T-cell (primary cell): ENCODE data around the gene F3. TPM values are rescaled to one million over a fixed set of nuclear protein-coding genes. Genes with fewer than 3 reads are reported as not detected.
A peak's percentile ranks its signal among the peaks of the same experiment; 100 is the strongest.

Experiments used
- ATAC-seq, 4 experiments: fragments of 200-7000 bp in 3 of 4; fragments of 150-1000 bp in 1 of 4; cut with Tn5 transposase; replicated peaks in 1 of 4; 1 replicate in 3 of 4; 2 replicates in 1 of 4; pipeline ENCODE4 v1.10.0; 2021; ENCODE audit warnings: moderate library complexity in 3 of 4, mild to moderate bottlenecking in 2 of 4, moderate number of reproducible peaks in 1 of 4
- CTCF ChIA-PET, 2 donors: fragments of 300-600 bp; sonication (Branson Sonifier 250); formaldehyde crosslinking; loops; one replicate each; lab custom pipeline; 2022; ENCODE audit warnings: antibody characterized with exemption in 2 of 2; lab: Charles Lee
- POLR2A ChIA-PET, 2 donors: fragments of 300-600 bp; sonication (Branson Sonifier 250); formaldehyde crosslinking; loops; one replicate each; lab custom pipeline; 2022; ENCODE audit warnings: antibody characterized with exemption in 2 of 2; lab: Charles Lee
- DNase-seq, 35 experiments: peaks; one replicate each; pipeline versions ENCODE4 v3.0.0 to v3.0.0-alpha.2; 2013 to 2023
- H3K27ac ChIP-seq: one replicate; pipeline ENCODE4 v1.5.1; 2013; ENCODE audit warnings: low read length
- H3K27me3 ChIP-seq, 2 experiments: replicated peaks in 1 of 2; 1 replicate in 1 of 2; 2 replicates in 1 of 2; pipeline versions ENCODE4 v1.6.1 to v1.7.0; 2013; ENCODE audit warnings: low read length in 1 of 2, mixed read lengths in 1 of 2; ENCODE audit not compliant: control insufficient read depth in 2 of 2, insufficient read depth in 2 of 2; ENCODE audit errors: extremely low read depth in 1 of 2
- H3K36me3 ChIP-seq, 2 donors: 1 replicate in 1 of 2; 2 replicates in 1 of 2; pipeline versions ENCODE4 v1.6.1 to v1.7.0; 2013; ENCODE audit warnings: low read length in 1 of 2; ENCODE audit not compliant: control insufficient read depth in 2 of 2, insufficient read depth in 1 of 2; ENCODE audit errors: extremely low read depth in 1 of 2
- H3K4me1 ChIP-seq, 2 experiments: 1 replicate in 1 of 2; 2 replicates in 1 of 2; pipeline versions ENCODE4 v1.6.1 to v1.7.0; 2013; ENCODE audit warnings: low read length in 2 of 2, mixed read lengths in 1 of 2; ENCODE audit not compliant: insufficient read depth in 2 of 2, control insufficient read depth in 1 of 2; ENCODE audit errors: extremely low read depth in 1 of 2
- H3K4me3 ChIP-seq, 2 donors: 1 replicate in 1 of 2; 2 replicates in 1 of 2; pipeline versions ENCODE4 v1.5.1 to v1.7.0; 2013; ENCODE audit warnings: mild to moderate bottlenecking in 2 of 2, low read length in 1 of 2, moderate library complexity in 1 of 2; ENCODE audit not compliant: control insufficient read depth in 1 of 2; ENCODE audit errors: extremely low read depth in 1 of 2
- H3K9me3 ChIP-seq: 2 replicates; pipeline ENCODE4 v1.7.0; 2013
- H3K27ac Mint-ChIP-seq, 2 donors: one replicate each; pipeline ENCODE4 v1.8.0; 2020 to 2021; ENCODE audit warnings: mild to moderate bottlenecking in 2 of 2, mixed read lengths in 2 of 2
- H3K27me3 Mint-ChIP-seq, 2 donors: one replicate each; pipeline ENCODE4 v1.8.0; 2021 to 2022; ENCODE audit warnings: mixed read lengths in 2 of 2
- H3K36me3 Mint-ChIP-seq: one replicate; pipeline ENCODE4 v1.8.0; 2021; ENCODE audit warnings: mixed read lengths
- H3K4me1 Mint-ChIP-seq, 3 donors: one replicate each; pipeline ENCODE4 v1.8.0; 2020 to 2022; ENCODE audit warnings: mixed read lengths in 3 of 3, mild to moderate bottlenecking in 1 of 3
- H3K4me3 Mint-ChIP-seq, 3 donors: one replicate each; pipeline ENCODE4 v1.8.0; 2020 to 2022; ENCODE audit warnings: mild to moderate bottlenecking in 3 of 3, mixed read lengths in 3 of 3, moderate library complexity in 3 of 3
- H3K9me3 Mint-ChIP-seq, 3 donors: one replicate each; pipeline ENCODE4 v1.8.0; 2020 to 2022; ENCODE audit warnings: mixed read lengths in 3 of 3
- WGBS: methylation state at CpG from one replicate; pipeline ENCODE4 v1.1.5; 2013; ENCODE audit warnings: missing lambda C conversion rate; ENCODE audit not compliant: insufficient coverage; 5-methylcytosine and 5-hydroxymethylcytosine counted together
- total RNA-seq, 35 experiments: library from RNA in 6 of 35; stranded (reverse) in 6 of 35; fragments of 120-200 nt in 1 of 35; gene quantifications; one replicate each; pipeline versions ENCODE4 v1.2.1 to v1.2.4 and lab custom pipeline; 2013 to 2026

Gene F3
- total RNA-seq (1 to 10 TPM in 1 of 5 donors, under 1 TPM in 2, not detected in 2; 0.29 to 1.0 (median 0.66) TPM), total RNA-seq (lab: John Stamatoyannopoulos, UW) (0 to 4.2 (median 0.20) reads per million in 29 experiments)
- 0.20 TPM for total RNA-seq (2013)

GRCh38 chr1:94541246-94542087, at the start of gene F3:
Gene F3 (minus strand): TSS chr1:94541759. CDS start chr1:94541636, 123 bp downstream.
- H3K9me3 Mint-ChIP-seq = no peaks in the 10 kb centered on the region
- H3K27ac Mint-ChIP-seq = no peak within 1 kb of the TSS
- Histone ChIP-seq H3K36me3 (no peaks in the 10 kb centered on the region), H3K27me3 (peaks cover 6 to 32% of the 10 kb centered on the region in 2 experiments), H3K27ac (no peak within 1 kb of the TSS), H3K4me3 (peak within 1 kb of the TSS; percentile 33 to 74), H3K9me3 (no peaks in the 10 kb centered on the region), H3K4me1 (peaks cover 4 to 16% of the 10 kb centered on the region in 2 experiments)
- ChIA-PET CTCF (no interaction called here), POLR2A (no interaction called here)
- ATAC-seq (peak; percentile 51 to 76 (median 70)), DNase-seq (peak in 21 of 35 experiments; percentile 3 to 32 (median 8))
- H3K36me3 Mint-ChIP-seq = no peaks in the 10 kb centered on the region
- H3K27me3 Mint-ChIP-seq = peaks cover 74 to 75% of the 10 kb centered on the region in 2 donors
- H3K4me1 Mint-ChIP-seq = peaks cover 14 to 21% (median 17%) of the 10 kb centered on the region in 3 donors
- peak within 1 kb of the TSS; percentile 66 to 70 (median 66) for H3K4me3 Mint-ChIP-seq
- WGBS = 3% methylated on average over 54 of the region's 94 CpGs

GRCh38 chr1:94590203-94591137, 48.9 kb upstream of the F3 start:
- Mint-ChIP-seq H3K36me3 (no peaks in the 10 kb centered on the region), H3K4me1 (no peaks in the 10 kb centered on the region), H3K4me3 (no peak overlapping the region), H3K9me3 (no peaks in the 10 kb centered on the region), H3K27ac (no peak overlapping the region), H3K27me3 (peaks cover 5 to 16% of the 10 kb centered on the region in 2 donors)
- Histone ChIP-seq H3K9me3 (no peaks in the 10 kb centered on the region), H3K4me3 (no peak overlapping the region), H3K27me3 (no peaks in the 10 kb centered on the region), H3K27ac (no peak overlapping the region), H3K4me1 (no peaks in the 10 kb centered on the region), H3K36me3 (no peaks in the 10 kb centered on the region)
- DNase-seq = no peak
- CTCF ChIA-PET = no interaction called here
- no peak for ATAC-seq
- POLR2A ChIA-PET = no interaction called here
- 100% methylated on average over 1 of the region's 7 CpGs for WGBS

DNA sequence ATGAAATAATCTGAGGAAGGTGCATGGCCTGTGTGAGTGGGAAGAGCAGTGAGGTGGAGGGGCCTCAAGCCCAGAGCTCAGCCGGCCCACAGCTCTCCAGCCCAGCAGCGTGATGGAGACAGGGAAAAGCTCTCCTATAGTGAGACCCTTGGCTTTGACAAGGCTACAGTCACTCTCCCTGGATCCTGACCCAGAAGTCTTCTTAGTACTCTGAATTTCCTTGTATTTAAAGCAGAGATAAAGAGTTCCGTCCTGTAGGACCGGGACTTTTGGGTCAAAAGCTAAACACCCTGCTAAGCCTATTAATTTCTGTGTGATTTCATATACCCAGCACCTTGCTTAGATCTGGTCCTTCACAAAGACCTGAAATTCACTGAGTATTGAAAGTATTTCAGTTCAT, 48.2 kb upstream of the F3 start:
- POLR2A ChIA-PET = no interaction called here
- Histone ChIP-seq H3K27ac (no peak overlapping the region), H3K4me1 (no peaks in the 10 kb centered on the region), H3K9me3 (no peaks in the 10 kb centered on the region), H3K27me3 (no peaks in the 10 kb centered on the region), H3K4me3 (no peak overlapping the region), H3K36me3 (no peaks in the 10 kb centered on the region)
- Mint-ChIP-seq H3K27ac (no peak overlapping the region), H3K4me3 (no peak overlapping the region), H3K27me3 (peaks cover 5 to 15% of the 10 kb centered on the region in 2 donors), H3K36me3 (no peaks in the 10 kb centered on the region), H3K4me1 (no peaks in the 10 kb centered on the region), H3K9me3 (no peaks in the 10 kb centered on the region)
- ATAC-seq (no peak), DNase-seq (no peak)
- CTCF ChIA-PET = no interaction called here
- no CpG with 5 or more reads among the region's 4 CpGs for WGBS

GRCh38 chr1:94582565-94582964, 41.0 kb upstream of the F3 start:
- Histone ChIP-seq H3K9me3 (peaks cover 2% of the 10 kb centered on the region), H3K36me3 (no peaks in the 10 kb centered on the region), H3K4me3 (no peak overlapping the region), H3K27ac (no peak overlapping the region), H3K4me1 (no peaks in the 10 kb centered on the region), H3K27me3 (peaks cover 0 to 6% of the 10 kb centered on the region in 2 experiments)
- Mint-ChIP-seq H3K36me3 (no peaks in the 10 kb centered on the region), H3K4me1 (no peaks in the 10 kb centered on the region), H3K27ac (no peak overlapping the region), H3K9me3 (peaks cover 0 to 5% (median 4%) of the 10 kb centered on the region in 3 donors), H3K4me3 (no peak overlapping the region), H3K27me3 (peaks cover 14 to 29% of the 10 kb centered on the region in 2 donors)
- DNase-seq (no peak), ATAC-seq (no peak)
- ChIA-PET POLR2A (no interaction called here), CTCF (no interaction called here)
- 92% methylated on average over 2 of the region's 2 CpGs for WGBS

GRCh38 chr1:94580367-94581115, 39.0 kb upstream of the F3 start:
- Mint-ChIP-seq H3K27me3 (peaks cover 9 to 24% of the 10 kb centered on the region in 2 donors), H3K4me1 (no peaks in the 10 kb centered on the region), H3K4me3 (no peak overlapping the region), H3K9me3 (peaks cover 7 to 13% (median 9%) of the 10 kb centered on the region in 3 donors), H3K27ac (no peak overlapping the region), H3K36me3 (no peaks in the 10 kb centered on the region)
- DNase-seq (no peak), ATAC-seq (no peak)
- POLR2A ChIA-PET = no interaction called here
- Histone ChIP-seq H3K27me3 (peaks cover 0 to 6% of the 10 kb centered on the region in 2 experiments), H3K9me3 (peaks cover 3% of the 10 kb centered on the region), H3K27ac (no peak overlapping the region), H3K4me3 (no peak overlapping the region), H3K36me3 (no peaks in the 10 kb centered on the region), H3K4me1 (no peaks in the 10 kb centered on the region)
- WGBS = 92% methylated on average over 5 of the region's 10 CpGs
- CTCF ChIA-PET = no interaction called here
